NCI-H82 treated with DMSO at 0.1 percent for 48 hours (cell line): Measurements from ENCODE around the gene CEP162.
"Not testable (repeated sequence)": the region's sequence is repeated elsewhere in the genome, so short reads cannot be mapped to it uniquely, and the experiment has no call there.

Experiments used
- DNase-seq: peaks from one replicate; lab custom pipeline; 2025; ENCODE audit not compliant: unreplicated experiment; lab: John Stamatoyannopoulos, UW

Gene CEP162

GRCh38 chr6:84164328-84164727 lies 63.1 kb downstream of the CEP162 start:
- DNase-seq, result not testable (repeated sequence)

GRCh38 chr6:84161190-84161589 lies 66.3 kb downstream of the CEP162 start:
- no peak for DNase-seq

GRCh38 chr6:84156306-84156705 lies 71.1 kb downstream of the CEP162 start:
- DNase-seq, result no peak

GRCh38 chr6:84151669-84152068 lies 75.8 kb downstream of the CEP162 start:
- no peak for DNase-seq

GRCh38 chr6:84150705-84151104 lies 76.7 kb downstream of the CEP162 start:
- no peak for DNase-seq

GRCh38 chr6:84141521-84141920 lies 85.9 kb downstream of the CEP162 start:
- DNase-seq, result no peak

GRCh38 chr6:84139311-84139710 lies 88.1 kb downstream of the CEP162 start:
- no peak for DNase-seq

- no peak for DNase-seq
These were observed 89.4 kb downstream of the CEP162 start for GRCh38 chr6:84137989-84138575.

- DNase-seq, result no peak
These were observed 90.4 kb downstream of the CEP162 start for GRCh38 chr6:84137051-84137375.

GRCh38 chr6:84136364-84137050 lies 90.9 kb downstream of the CEP162 start:
- no peak for DNase-seq

GRCh38 chr6:84135291-84135690 lies 92.2 kb downstream of the CEP162 start:
- DNase-seq, result no peak

- not testable (repeated sequence) for DNase-seq
These were observed 94.1 kb downstream of the CEP162 start for GRCh38 chr6:84133385-84133784.

- not testable (repeated sequence) for DNase-seq
These were observed 97.9 kb downstream of the CEP162 start for GRCh38 chr6:84129588-84129987.

GRCh38 chr6:84123186-84123585 lies 104.3 kb downstream of the CEP162 start:
- no peak for DNase-seq

GRCh38 chr6:84119277-84119676 lies 108.2 kb downstream of the CEP162 start:
- no peak for DNase-seq

- DNase-seq, result no peak
These were observed 109.3 kb downstream of the CEP162 start for GRCh38 chr6:84118191-84118590.

GRCh38 chr6:84114933-84115594 lies 112.4 kb downstream of the CEP162 start:
- not testable (repeated sequence) for DNase-seq

GRCh38 chr6:84111351-84111750 lies 116.1 kb downstream of the CEP162 start:
- not testable (repeated sequence) for DNase-seq

GRCh38 chr6:84107495-84107894 lies 119.9 kb downstream of the CEP162 start:
- no peak for DNase-seq

GRCh38 chr6:84105215-84105924 lies 122.1 kb downstream of the CEP162 start:
- DNase-seq, result not testable (repeated sequence)

GRCh38 chr6:84103029-84103428 lies 124.4 kb downstream of the CEP162 start:
- peak; percentile 11 for DNase-seq

- DNase-seq, result no peak
These were observed 132.3 kb downstream of the CEP162 start for GRCh38 chr6:84095156-84095555.
